Cardiac muscle cell (in vitro differentiated cells and primary cell): Measurements from ENCODE around the gene EFNA3. TPM values are rescaled to one million over a fixed set of nuclear protein-coding genes. Genes with fewer than 3 reads are reported as not detected.
A peak's percentile ranks its signal among the peaks of the same experiment; 100 is the strongest.

Source experiments
- DNase-seq, 2 donors: peaks; one replicate each; pipeline versions ENCODE4 v3.0.0 to v3.0.0-alpha.2; 2010 to 2017; ENCODE audit warnings: low read depth in 1 of 2, low spot score in 1 of 2
- H3K27ac ChIP-seq: fragments of 200-600 bp; sonication (generic); 2 replicates; pipeline ENCODE4 v1.5.1; 2016
- H3K27me3 ChIP-seq: fragments of 200-600 bp; sonication (generic); 2 replicates; pipeline ENCODE4 v1.6.0; 2016; ENCODE audit warnings: control low read depth
- H3K36me3 ChIP-seq: fragments of 200-600 bp; sonication (generic); 2 replicates; pipeline ENCODE4 v1.5.1; 2016; ENCODE audit warnings: control low read depth
- H3K4me1 ChIP-seq: fragments of 200-600 bp; sonication (generic); 2 replicates; pipeline ENCODE4 v1.8.1; 2017; ENCODE audit warnings: low read depth, mild to moderate bottlenecking, mixed run types
- H3K4me3 ChIP-seq: fragments of 200-600 bp; sonication (generic); 2 replicates; pipeline ENCODE4 v1.5.1; 2016; ENCODE audit warnings: mild to moderate bottlenecking
- H3K9me3 ChIP-seq: fragments of 200-600 bp; sonication (generic); 2 replicates; pipeline ENCODE4 v1.5.1; 2017; ENCODE audit warnings: low read depth, mild to moderate bottlenecking, control low read depth
- CTCF ChIP-seq: IDR thresholded peaks from 2 replicates; pipeline ENCODE4 v1.5.1; 2012; ENCODE audit warnings: low read depth, mild to moderate bottlenecking, low read length
- polyA plus RNA-seq: library from polyadenylated mRNA; unstranded; fragments of >200 nt; fragmentation: Nextera tagmentation; extraction: Ambion mirVana; gene quantifications from 2 replicates; pipeline ENCODE4 v1.2.1, GENCODE V29; 2016
- total RNA-seq: library from RNA; depleted of rRNA; stranded (reverse); fragments of >200 nt; gene quantifications from 2 replicates; pipeline ENCODE4 v1.2.3, GENCODE V29; 2016

The EFNA3 gene
- total and polyA plus RNA-seq, 2 experiments from 2014 or later: 26.3 to 43.0 TPM

- H3K36me3 ChIP-seq: no peaks in the 10 kb centered on the region
- no peak overlapping the region for H3K27ac ChIP-seq
- H3K9me3 ChIP-seq: no peaks in the 10 kb centered on the region
- H3K4me1 ChIP-seq: no peaks in the 10 kb centered on the region
- no peaks in the 10 kb centered on the region for H3K27me3 ChIP-seq
- H3K4me3 ChIP-seq: no peak overlapping the region
- no peak for DNase-seq
- TF ChIP-seq CTCF: no peak
These were observed 34.8 kb upstream of the EFNA3 start for GRCh38 chr1:155043793-155044192.

- TF ChIP-seq CTCF: no peak
- Histone ChIP-seq H3K27me3 (no peaks in the 10 kb centered on the region), H3K27ac (no peak overlapping the region), H3K4me1 (no peaks in the 10 kb centered on the region), H3K4me3 (no peak overlapping the region), H3K36me3 (no peaks in the 10 kb centered on the region), H3K9me3 (no peaks in the 10 kb centered on the region)
- DNase-seq: no peak
These were observed 34.3 kb upstream of the EFNA3 start for GRCh38 chr1:155044365-155044764.

- no peaks in the 10 kb centered on the region for H3K36me3 ChIP-seq
- H3K27me3 ChIP-seq: no peaks in the 10 kb centered on the region
- no peak overlapping the region for H3K27ac ChIP-seq
- no peak overlapping the region for H3K4me3 ChIP-seq
- H3K9me3 ChIP-seq: no peaks in the 10 kb centered on the region
- DNase-seq: peak; percentile 81 to 88
- TF ChIP-seq CTCF: peak; percentile 80
- peaks cover 6% of the 10 kb centered on the region for H3K4me1 ChIP-seq
These were observed 33.6 kb upstream of the EFNA3 start for GRCh38 chr1:155044812-155045657.

- no peak for DNase-seq
- no peak for TF ChIP-seq CTCF
- Histone ChIP-seq H3K27ac (no peak overlapping the region), H3K27me3 (peaks cover 23% of the 10 kb centered on the region), H3K4me3 (no peak overlapping the region), H3K9me3 (no peaks in the 10 kb centered on the region), H3K4me1 (peaks cover 11% of the 10 kb centered on the region), H3K36me3 (no peaks in the 10 kb centered on the region)
These were observed 29.9 kb upstream of the EFNA3 start for GRCh38 chr1:155048449-155049334.

GRCh38 chr1:155049651-155050559 lies 28.7 kb upstream of the EFNA3 start:
- Histone ChIP-seq H3K27me3 (peaks cover 23% of the 10 kb centered on the region), H3K4me1 (peaks cover 11% of the 10 kb centered on the region), H3K9me3 (no peaks in the 10 kb centered on the region), H3K4me3 (peak overlapping the region; percentile 66), H3K36me3 (no peaks in the 10 kb centered on the region), H3K27ac (peak overlapping the region; percentile 10)
- TF ChIP-seq CTCF: no peak
- peak in 1 of 2 donors; percentile 40 for DNase-seq
